HEK293T (cell line): ENCODE measurements around the gene KLF7.

ENCODE experiments used
- CTCF ChIA-PET: fragments of 350-600 bp; formaldehyde crosslinking; extraction: SDS; loops from one replicate; lab custom pipeline; 2021; ENCODE audit warnings: antibody characterized with exemption, inconsistent platforms; lab: Yijun Ruan, JAX
- POLR2A ChIA-PET: fragments of 350-600 bp; formaldehyde crosslinking; extraction: SDS; loops from one replicate; lab custom pipeline; 2020; ENCODE audit warnings: antibody characterized with exemption, inconsistent platforms; lab: Yijun Ruan, JAX
- DNase-seq: peaks from one replicate; pipeline ENCODE4 v3.0.0; 2012; ENCODE audit warnings: mixed read lengths; ENCODE audit errors: extremely low spot score
- ARNT ChIP-seq: fragments of 450-650 bp; IDR thresholded peaks from 2 replicates; pipeline ENCODE4 v1.6.1; 2017; ENCODE audit warnings: mild to moderate bottlenecking
- BHLHE40 ChIP-seq: fragments of 450-650 bp; IDR thresholded peaks from 2 replicates; pipeline ENCODE4 v1.6.1; 2016; ENCODE audit warnings: mild to moderate bottlenecking, moderate library complexity, borderline replicate concordance
- CTBP1 ChIP-seq: fragments of 450-650 bp; IDR thresholded peaks from 2 replicates; pipeline ENCODE4 v1.6.1; 2016; ENCODE audit warnings: borderline replicate concordance
- ELF4 ChIP-seq: fragments of 450-650 bp; IDR thresholded peaks from 2 replicates; pipeline ENCODE4 v1.6.1; 2017; ENCODE audit warnings: antibody characterized with exemption
- FOXA1 ChIP-seq: fragments of 450-650 bp; IDR thresholded peaks from 2 replicates; pipeline ENCODE4 v1.6.1; 2016; ENCODE audit warnings: mild to moderate bottlenecking
- FOXK2 ChIP-seq: fragments of 450-650 bp; IDR thresholded peaks from 2 replicates; pipeline ENCODE4 v1.6.1; 2016; ENCODE audit warnings: mild to moderate bottlenecking
- FOXM1 ChIP-seq: fragments of 450-650 bp; IDR thresholded peaks from 2 replicates; pipeline ENCODE4 v1.6.1; 2017; ENCODE audit warnings: mild to moderate bottlenecking, borderline replicate concordance
- HDGF ChIP-seq: fragments of 450-650 bp; IDR thresholded peaks from 2 replicates; pipeline ENCODE4 v1.6.1; 2017; ENCODE audit warnings: antibody characterized with exemption, borderline replicate concordance
- L3MBTL2 ChIP-seq: fragments of 450-650 bp; conservative IDR thresholded peaks from 2 replicates; pipeline ENCODE4 v1.6.1; 2016; ENCODE audit warnings: mild to moderate bottlenecking
- LEF1 ChIP-seq: fragments of 450-650 bp; IDR thresholded peaks from 2 replicates; pipeline ENCODE4 v1.6.1; 2017; ENCODE audit warnings: mild to moderate bottlenecking, borderline replicate concordance
- NFRKB ChIP-seq: fragments of 450-650 bp; IDR thresholded peaks from 2 replicates; pipeline ENCODE4 v1.6.1; 2016; ENCODE audit warnings: mild to moderate bottlenecking, moderate library complexity
- PKNOX1 ChIP-seq: fragments of 450-650 bp; IDR thresholded peaks from 2 replicates; pipeline ENCODE4 v1.6.1; 2016
- SP1 ChIP-seq: fragments of 450-650 bp; IDR thresholded peaks from 2 replicates; pipeline ENCODE4 v1.6.1; 2017
- SUZ12 ChIP-seq: fragments of 450-650 bp; IDR thresholded peaks from 2 replicates; pipeline ENCODE4 v1.6.1; 2016; ENCODE audit warnings: mild to moderate bottlenecking
- TARDBP ChIP-seq: fragments of 450-650 bp; IDR thresholded peaks from 2 replicates; pipeline ENCODE4 v1.6.1; 2016
- ZNF384 ChIP-seq: fragments of 450-650 bp; IDR thresholded peaks from 2 replicates; pipeline ENCODE4 v1.6.1; 2016

The KLF7 gene

GRCh38 chr2:207077266-207077665 lies 88.5 kb downstream of the KLF7 start:
- DNase-seq: no peak
- CTCF ChIA-PET: no interaction called here
- POLR2A ChIA-PET: no interaction called here
- no peak for TF ChIP-seq ZNF384
- no peak for TF ChIP-seq PKNOX1
- no peak for TF ChIP-seq ARNT
- TF ChIP-seq TARDBP: no peak
- no peak for TF ChIP-seq BHLHE40
- TF ChIP-seq SP1: no peak
- TF ChIP-seq SUZ12: no peak
- TF ChIP-seq L3MBTL2: no peak
- TF ChIP-seq ELF4: no peak
- TF ChIP-seq CTBP1: no peak
- TF ChIP-seq NFRKB: no peak
- no peak for TF ChIP-seq LEF1
- TF ChIP-seq FOXK2: no peak

GRCh38 chr2:207075456-207075855 lies 90.3 kb downstream of the KLF7 start:
- ChIA-PET POLR2A (no interaction called here), CTCF (no interaction called here)
- no peak for TF ChIP-seq HDGF
- no peak for TF ChIP-seq SUZ12
- TF ChIP-seq ARNT: no peak
- no peak for DNase-seq

- ChIA-PET POLR2A (interaction anchor here (1.5 kb wide), 1 partner anchor 92 kb away, joined by 4 read pairs; the partner anchor contains the start of gene KLF7), CTCF (no interaction called here)
- TF ChIP-seq HDGF (no peak), BHLHE40 (no peak), TARDBP (no peak), SUZ12 (no peak), FOXM1 (no peak), CTBP1 (no peak), ZNF384 (no peak)
- DNase-seq: no peak
Observed at GRCh38 chr2:207073801-207074678, 91.7 kb downstream of the KLF7 start.

GRCh38 chr2:207073412-207073800 lies 92.3 kb downstream of the KLF7 start:
- TF ChIP-seq SP1 (no peak), ZNF384 (no peak), NFRKB (no peak), FOXA1 (no peak), LEF1 (no peak), SUZ12 (no peak), PKNOX1 (no peak), BHLHE40 (no peak), FOXK2 (no peak), FOXM1 (no peak)
- POLR2A ChIA-PET: interaction anchor here (1.5 kb wide), 1 partner anchor 93 kb away, joined by 4 read pairs; the partner anchor contains the start of gene KLF7
- CTCF ChIA-PET: no interaction called here
- DNase-seq: no peak

GRCh38 chr2:207072571-207072970 lies 93.2 kb downstream of the KLF7 start:
- ChIA-PET CTCF (no interaction called here), POLR2A (no interaction called here)
- DNase-seq: no peak
- TF ChIP-seq FOXA1: no peak
- no peak for TF ChIP-seq ZNF384
- TF ChIP-seq SP1: no peak
- no peak for TF ChIP-seq TARDBP
- TF ChIP-seq ARNT: no peak

GRCh38 chr2:207071820-207072219 lies 93.9 kb downstream of the KLF7 start:
- ChIA-PET POLR2A (no interaction called here), CTCF (no interaction called here)
- TF ChIP-seq BHLHE40 (no peak), ELF4 (no peak), ZNF384 (no peak), FOXK2 (no peak), CTBP1 (no peak), FOXA1 (no peak), NFRKB (no peak), TARDBP (no peak), HDGF (no peak), PKNOX1 (no peak), FOXM1 (no peak), SP1 (no peak), LEF1 (no peak), ARNT (no peak)

GRCh38 chr2:207067473-207067872 lies 98.3 kb downstream of the KLF7 start:
- ChIA-PET CTCF (no interaction called here), POLR2A (no interaction called here)
- no peak for TF ChIP-seq FOXA1
- no peak for TF ChIP-seq FOXM1
- no peak for TF ChIP-seq ELF4
- TF ChIP-seq PKNOX1: no peak
- TF ChIP-seq SUZ12: no peak
- TF ChIP-seq TARDBP: no peak
- TF ChIP-seq HDGF: no peak
- TF ChIP-seq NFRKB: no peak
- TF ChIP-seq FOXK2: no peak
- no peak for TF ChIP-seq SP1
- TF ChIP-seq CTBP1: no peak
- no peak for TF ChIP-seq LEF1
- no peak for TF ChIP-seq ZNF384
- TF ChIP-seq L3MBTL2: no peak
- no peak for TF ChIP-seq BHLHE40
- no peak for TF ChIP-seq ARNT
- DNase-seq: no peak

More at GRCh38 chr2:207071820-207072219, 93.9 kb downstream of the KLF7 start:
- DNase-seq: no peak
